ENCODE results near the gene ULK1.

DNA sequence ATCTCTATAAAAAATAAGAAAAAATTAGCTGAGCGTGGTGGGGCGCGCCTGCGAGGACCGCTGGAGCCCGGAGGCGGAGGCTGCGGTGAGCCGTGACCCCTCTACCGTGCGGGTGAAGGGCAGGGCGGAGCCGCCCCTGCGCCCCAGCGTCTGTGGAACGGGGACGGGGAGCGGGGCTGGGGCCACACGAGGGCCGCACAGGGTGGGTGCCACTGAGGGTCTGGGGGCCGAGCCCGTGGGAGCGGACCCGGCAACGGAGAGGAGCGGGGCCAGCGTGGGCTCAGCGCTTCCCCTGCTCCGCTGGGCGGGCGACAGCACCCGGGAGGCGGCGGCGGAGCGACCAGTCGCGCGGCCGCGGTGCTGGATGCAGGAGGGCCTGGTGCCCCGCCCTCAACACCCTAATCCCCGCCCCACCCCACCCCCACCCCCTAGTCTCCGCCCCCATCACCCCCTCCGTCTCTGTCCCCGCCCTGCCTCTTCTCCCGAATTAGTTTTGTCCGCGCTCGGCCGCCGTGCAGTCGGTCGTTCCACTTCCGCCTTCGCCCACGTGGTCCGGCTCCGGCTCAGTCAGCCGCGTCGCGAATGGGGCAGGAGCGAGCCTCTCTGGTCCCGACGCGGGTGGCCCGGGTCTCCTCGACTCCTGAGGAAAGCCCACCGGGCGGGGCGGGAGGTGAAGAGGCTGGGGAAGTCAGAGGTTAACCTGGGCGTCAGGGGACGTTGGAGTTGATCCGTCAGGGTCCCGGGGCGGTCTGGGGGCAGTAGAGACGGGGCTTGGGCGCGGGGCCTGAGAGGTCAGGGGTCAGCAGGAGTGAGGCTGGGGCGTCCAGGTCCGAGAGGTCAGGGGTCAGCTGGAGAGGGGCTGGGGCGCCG lies 34.5 kb downstream of the ULK1 start, which contains the start of gene PUS1:
- peak; percentile 95 for TF ChIP-seq POLR2AphosphoS5 (IDR thresholded peaks at IDR 0.05; ENCODE audit: borderline replicate concordance, low read depth, low read length)
- no peak for TF ChIP-seq EZH2 (IDR thresholded peaks at IDR 0.05)
- peak; percentile 54 for TF ChIP-seq FOXP2 (optimal IDR thresholded peaks at IDR 0.05; ENCODE audit: control extremely low read depth, extremely low read length, insufficient read depth)
